Measurements from ENCODE around the gene PDE10A. TPM values are rescaled to one million over a fixed set of nuclear protein-coding genes. Genes with fewer than 3 reads are reported as not detected.
"Not testable (repeated sequence)": the region's sequence is repeated elsewhere in the genome, so short reads cannot be mapped to it uniquely, and the experiment has no call there.

The PDE10A gene
- total and polyA plus RNA-seq, 2 donors, result 1.8 to 26.6 TPM

- Histone ChIP-seq H3K36me3 (ENCODE audit: insufficient read depth) (no peaks in the 10 kb centered on the region), H3K4me3 (ENCODE audit: low read depth, low read length) (no peak overlapping the region), H3K4me1 (ENCODE audit: insufficient read depth) (no peaks in the 10 kb centered on the region), H3K27ac (ENCODE audit: low read depth) (no peak overlapping the region)
- DNase-seq (ENCODE audit: extremely low spot score), result no peak
- 98% methylated on average over 2 of the region's 2 CpGs for WGBS
Measured at GRCh38 chr6:165638530-165638929, 24.5 kb downstream of the PDE10A start.

DNA sequence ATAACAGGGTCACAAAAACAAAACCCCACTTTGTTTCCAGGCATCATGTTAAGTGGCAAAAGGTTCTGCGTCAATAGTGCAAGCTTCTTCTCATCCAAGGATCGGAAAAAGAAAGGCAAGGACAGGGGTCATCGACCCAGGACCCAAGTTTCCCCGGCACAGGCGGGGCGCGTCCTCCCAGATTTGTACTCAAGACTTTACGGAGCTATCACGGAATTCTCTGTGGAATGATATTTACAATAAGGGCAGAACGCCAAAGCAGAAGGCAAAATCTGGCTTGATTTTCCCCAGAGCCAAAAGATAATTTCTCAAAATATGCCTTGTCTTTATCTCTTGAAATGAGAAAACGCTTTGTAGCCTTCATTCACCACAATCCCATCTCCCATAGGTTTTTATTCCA is 25.5 kb downstream of the PDE10A start:
- Histone ChIP-seq H3K4me1 (ENCODE audit: insufficient read depth) (no peaks in the 10 kb centered on the region), H3K27ac (ENCODE audit: low read depth) (no peak overlapping the region), H3K4me3 (ENCODE audit: low read depth, low read length) (no peak overlapping the region), H3K36me3 (ENCODE audit: insufficient read depth) (no peaks in the 10 kb centered on the region)
- DNase-seq (ENCODE audit: extremely low spot score), result no peak
- WGBS, result 24% methylated on average over 11 of the region's 11 CpGs

DNA sequence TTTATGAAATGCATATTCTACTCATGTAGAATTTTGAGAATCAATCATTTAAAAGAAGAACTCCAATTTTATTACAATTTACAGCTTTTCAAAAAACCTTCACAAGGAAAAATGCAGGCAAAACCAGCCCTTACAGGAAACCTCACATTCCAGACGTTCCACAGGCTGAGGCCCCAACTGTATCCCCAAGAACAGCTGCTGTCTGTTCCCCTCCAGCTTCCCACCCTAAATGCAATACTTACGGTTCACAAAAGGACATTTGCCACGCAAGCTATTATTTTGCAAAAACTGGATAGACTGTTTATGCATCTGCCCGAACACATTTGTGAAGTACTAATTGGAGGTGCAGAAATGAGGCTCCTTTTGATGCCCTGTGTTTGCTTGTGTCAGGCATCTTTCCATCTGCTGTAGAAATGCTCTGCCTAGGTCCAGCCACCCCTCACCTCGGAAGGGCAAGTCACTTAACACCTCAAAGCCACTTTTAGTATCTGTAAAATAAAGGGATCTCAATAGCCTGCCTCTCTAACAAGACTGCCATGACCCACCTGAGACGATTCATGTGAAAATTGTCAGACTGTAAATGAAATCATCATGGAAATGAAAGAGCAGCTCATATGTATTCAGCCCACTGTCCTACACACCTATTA is 26.5 kb downstream of the PDE10A start:
- DNase-seq (ENCODE audit: extremely low spot score), result no peak
- H3K27ac ChIP-seq (ENCODE audit: low read depth), result no peak overlapping the region
- 56% methylated on average over 6 of the region's 6 CpGs for WGBS
- H3K4me3 ChIP-seq (ENCODE audit: low read depth, low read length), result no peak overlapping the region
- H3K4me1 ChIP-seq (ENCODE audit: insufficient read depth), result no peaks in the 10 kb centered on the region
- no peaks in the 10 kb centered on the region for H3K36me3 ChIP-seq (ENCODE audit: insufficient read depth)

DNA sequence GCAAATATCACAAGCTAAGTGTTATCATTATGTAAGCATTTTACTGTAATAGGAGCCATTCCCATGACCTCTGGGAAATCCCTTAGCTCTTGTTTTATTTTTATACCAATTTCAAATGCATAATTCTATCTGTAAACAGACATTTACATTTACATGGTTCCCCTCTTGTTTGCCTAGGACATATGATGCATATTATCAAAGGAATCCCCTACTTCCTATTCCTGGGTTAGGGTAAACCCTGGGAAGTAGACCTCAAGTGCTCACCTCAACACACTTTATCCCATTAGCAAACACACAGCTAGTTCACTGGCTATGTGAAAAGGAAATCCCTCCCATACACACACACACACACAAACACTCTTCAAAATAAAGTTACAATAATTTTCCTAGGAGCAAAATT is 27.1 kb downstream of the PDE10A start:
- no peaks in the 10 kb centered on the region for H3K36me3 ChIP-seq (ENCODE audit: insufficient read depth)
- no peak overlapping the region for H3K4me3 ChIP-seq (ENCODE audit: low read depth, low read length)
- H3K4me1 ChIP-seq (ENCODE audit: insufficient read depth), result no peaks in the 10 kb centered on the region
- H3K27ac ChIP-seq (ENCODE audit: low read depth), result no peak overlapping the region
- DNase-seq (ENCODE audit: extremely low spot score), result no peak

DNA sequence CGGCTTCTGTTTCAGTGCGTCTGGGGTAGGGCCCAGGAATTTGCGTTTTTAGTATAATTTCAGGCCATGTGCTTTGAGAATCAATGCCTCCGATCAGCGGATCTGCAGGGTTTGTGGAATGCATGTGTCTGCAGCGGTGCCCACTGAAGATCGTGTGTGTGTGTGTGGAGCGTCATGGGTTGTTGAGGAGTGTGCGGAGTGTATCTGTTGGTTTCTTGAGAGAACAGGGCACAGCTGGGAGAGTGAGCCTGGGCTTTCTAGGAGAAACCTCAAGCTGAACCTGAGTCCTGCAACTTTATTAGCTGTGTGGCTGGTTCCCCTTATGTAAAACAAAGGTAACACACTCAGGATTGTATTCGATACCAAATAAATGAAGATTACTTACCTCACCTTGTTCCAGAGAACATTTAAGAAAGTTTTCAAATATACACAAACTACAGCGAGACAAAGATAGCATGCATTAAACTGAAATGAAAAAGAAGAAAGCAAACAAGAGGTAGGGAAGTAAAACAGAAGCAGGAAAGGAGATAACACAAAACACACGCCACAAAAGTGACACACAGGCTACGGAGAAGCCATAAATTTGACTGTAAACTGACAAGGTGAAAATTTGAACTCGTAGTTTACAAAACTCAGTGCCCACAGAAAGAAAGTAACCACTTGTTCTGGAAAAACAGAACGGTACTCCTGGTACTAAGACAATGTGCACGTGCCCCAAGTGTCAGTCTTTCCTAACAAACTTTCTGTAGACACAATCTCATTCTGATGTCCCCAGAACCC is 28.8 kb downstream of the PDE10A start:
- Histone ChIP-seq H3K4me1 (ENCODE audit: insufficient read depth) (no peaks in the 10 kb centered on the region), H3K27ac (ENCODE audit: low read depth) (no peak overlapping the region), H3K36me3 (ENCODE audit: insufficient read depth) (no peaks in the 10 kb centered on the region), H3K4me3 (ENCODE audit: low read depth, low read length) (no peak overlapping the region)
- WGBS, result 70% methylated on average over 16 of the region's 16 CpGs
- DNase-seq (ENCODE audit: extremely low spot score), result no peak

DNA sequence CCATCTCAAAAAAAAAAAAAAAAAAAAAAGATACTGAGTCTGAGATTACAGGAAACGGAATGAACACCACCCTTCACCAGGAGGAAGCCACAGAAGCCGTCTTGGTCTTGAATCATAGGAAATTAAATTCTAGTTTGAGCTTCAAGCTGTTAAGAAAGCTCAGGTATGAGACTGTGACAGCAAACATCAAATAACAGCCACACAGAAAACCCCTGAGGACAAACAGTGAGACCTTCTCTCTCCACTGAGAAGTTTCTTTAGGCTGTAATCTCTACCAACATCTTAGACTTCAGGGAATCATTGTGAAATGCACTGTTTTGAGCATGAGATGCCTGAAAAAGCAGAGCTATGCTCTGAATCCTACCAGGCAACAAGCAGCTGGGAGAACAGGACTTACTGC is 30.8 kb downstream of the PDE10A start:
- Histone ChIP-seq H3K27ac (ENCODE audit: low read depth) (no peak overlapping the region), H3K4me3 (ENCODE audit: low read depth, low read length) (no peak overlapping the region), H3K4me1 (ENCODE audit: insufficient read depth) (no peaks in the 10 kb centered on the region), H3K36me3 (ENCODE audit: insufficient read depth) (no peaks in the 10 kb centered on the region)
- 56% methylated on average over 2 of the region's 2 CpGs for WGBS
- no peak for DNase-seq (ENCODE audit: extremely low spot score)

DNA sequence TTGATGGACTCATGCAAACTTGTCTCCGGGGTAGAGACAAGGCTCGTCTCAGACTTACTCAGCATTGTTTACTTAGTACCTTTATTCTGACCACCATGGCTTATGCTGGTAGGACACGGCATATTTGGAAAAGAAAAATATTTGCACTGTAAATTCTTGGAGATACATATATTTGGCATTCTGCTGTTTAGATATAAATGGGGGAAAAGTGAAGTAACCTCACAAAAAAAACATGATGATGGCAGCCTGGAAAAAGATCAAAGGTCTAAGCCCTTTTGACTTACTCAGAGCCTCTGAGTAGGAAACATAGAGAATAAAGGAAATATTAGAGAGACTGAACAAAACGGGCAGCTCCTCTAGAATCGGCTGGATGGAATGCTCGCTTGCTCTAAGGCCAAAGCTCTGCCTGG is 32.5 kb downstream of the PDE10A start:
- Histone ChIP-seq H3K4me3 (ENCODE audit: low read depth, low read length) (no peak overlapping the region), H3K36me3 (ENCODE audit: insufficient read depth) (no peaks in the 10 kb centered on the region), H3K4me1 (ENCODE audit: insufficient read depth) (no peaks in the 10 kb centered on the region), H3K27ac (ENCODE audit: low read depth) (no peak overlapping the region)
- no peak for DNase-seq (ENCODE audit: extremely low spot score)
- WGBS, result 42% methylated on average over 6 of the region's 6 CpGs

- 88% methylated on average over 4 of the region's 4 CpGs for WGBS
Measured at GRCh38 chr6:165628955-165629354, 34.1 kb downstream of the PDE10A start.

GRCh38 chr6:165627366-165627765 is 35.7 kb downstream of the PDE10A start:
- H3K4me3 ChIP-seq (ENCODE audit: low read depth, low read length), result no peak overlapping the region
- WGBS, result 78% methylated on average over 4 of the region's 4 CpGs
- no peak for DNase-seq (ENCODE audit: extremely low spot score)
- H3K27ac ChIP-seq (ENCODE audit: low read depth), result no peak overlapping the region
- no peaks in the 10 kb centered on the region for H3K4me1 ChIP-seq (ENCODE audit: insufficient read depth)
- no peaks in the 10 kb centered on the region for H3K36me3 ChIP-seq (ENCODE audit: insufficient read depth)

More at GRCh38 chr6:165628955-165629354, 34.1 kb downstream of the PDE10A start:
- Histone ChIP-seq H3K27ac (ENCODE audit: low read depth) (no peak overlapping the region), H3K36me3 (ENCODE audit: insufficient read depth) (no peaks in the 10 kb centered on the region), H3K4me3 (ENCODE audit: low read depth, low read length) (no peak overlapping the region), H3K4me1 (ENCODE audit: insufficient read depth) (no peaks in the 10 kb centered on the region)
- no peak for DNase-seq (ENCODE audit: extremely low spot score)

GRCh38 chr6:165626711-165627110 is 36.3 kb downstream of the PDE10A start:
- H3K4me3 ChIP-seq (ENCODE audit: low read depth, low read length), result no peak overlapping the region
- no peaks in the 10 kb centered on the region for H3K4me1 ChIP-seq (ENCODE audit: insufficient read depth)
- H3K36me3 ChIP-seq (ENCODE audit: insufficient read depth), result no peaks in the 10 kb centered on the region
- no peak overlapping the region for H3K27ac ChIP-seq (ENCODE audit: low read depth)
- WGBS, result 72% methylated on average over 6 of the region's 6 CpGs
- DNase-seq (ENCODE audit: extremely low spot score), result no peak

- 94% methylated on average over 6 of the region's 6 CpGs for WGBS
- H3K27ac ChIP-seq (ENCODE audit: low read depth), result no peak overlapping the region
- no peaks in the 10 kb centered on the region for H3K4me1 ChIP-seq (ENCODE audit: insufficient read depth)
- H3K4me3 ChIP-seq (ENCODE audit: low read depth, low read length), result no peak overlapping the region
- no peaks in the 10 kb centered on the region for H3K36me3 ChIP-seq (ENCODE audit: insufficient read depth)
- DNase-seq (ENCODE audit: extremely low spot score), result no peak
Measured at GRCh38 chr6:165624871-165625639, 38.0 kb downstream of the PDE10A start.

DNA sequence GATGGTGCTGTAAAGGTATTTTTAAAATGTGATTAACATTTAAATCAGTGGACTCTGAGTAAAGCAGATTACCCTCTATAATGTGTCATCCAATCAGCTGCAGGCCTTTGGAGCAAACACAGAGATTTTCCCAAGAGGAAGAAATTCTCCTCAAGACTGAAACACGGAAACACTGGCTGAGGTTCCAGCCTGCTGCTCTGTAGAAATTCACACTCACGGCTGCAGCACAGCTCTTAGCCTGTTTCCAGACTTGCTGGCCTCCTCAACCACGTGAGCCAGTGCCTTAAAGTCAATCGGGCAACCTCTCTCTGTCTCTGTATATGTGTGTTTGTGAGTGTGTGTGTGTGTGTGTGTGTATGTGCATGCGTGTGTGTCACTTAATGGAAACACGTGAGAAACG is 41.1 kb downstream of the PDE10A start:
- 83% methylated on average over 7 of the region's 7 CpGs for WGBS
- no peak overlapping the region for H3K27ac ChIP-seq (ENCODE audit: low read depth)
- no peaks in the 10 kb centered on the region for H3K36me3 ChIP-seq (ENCODE audit: insufficient read depth)
- no peak for DNase-seq (ENCODE audit: extremely low spot score)
- H3K4me1 ChIP-seq (ENCODE audit: insufficient read depth), result no peaks in the 10 kb centered on the region
- no peak overlapping the region for H3K4me3 ChIP-seq (ENCODE audit: low read depth, low read length)

DNA sequence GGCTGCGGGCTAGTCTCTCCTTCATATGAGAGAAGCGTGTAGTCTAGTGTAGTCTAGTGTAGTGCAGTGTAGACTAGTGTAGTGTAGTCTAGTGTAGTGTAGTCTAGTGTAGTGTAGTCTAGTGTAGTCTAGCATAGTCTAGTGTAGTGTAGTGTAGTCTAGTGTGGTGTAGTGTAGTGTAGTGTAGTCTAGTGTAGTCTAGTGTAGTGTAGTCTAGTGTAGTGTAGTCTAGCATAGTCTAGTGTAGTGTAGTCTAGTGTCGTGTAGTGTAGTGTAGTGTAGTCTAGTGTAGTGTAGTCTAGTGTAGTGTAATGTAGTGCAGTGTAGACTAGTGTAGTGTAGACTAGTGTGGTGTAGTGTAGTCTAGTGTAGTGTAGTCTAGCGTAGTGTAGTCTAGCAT is 44.1 kb downstream of the PDE10A start:
- not testable (repeated sequence) for H3K27ac ChIP-seq (ENCODE audit: low read depth); H3K36me3 ChIP-seq (ENCODE audit: insufficient read depth); DNase-seq (ENCODE audit: extremely low spot score); H3K4me1 ChIP-seq (ENCODE audit: insufficient read depth); H3K4me3 ChIP-seq (ENCODE audit: low read depth, low read length)
- WGBS, result 97% methylated on average over 4 of the region's 4 CpGs

GRCh38 chr6:165618241-165618640 is 44.8 kb downstream of the PDE10A start:
- DNase-seq (ENCODE audit: extremely low spot score), result no peak
- no peaks in the 10 kb centered on the region for H3K4me1 ChIP-seq (ENCODE audit: insufficient read depth)
- no peak overlapping the region for H3K4me3 ChIP-seq (ENCODE audit: low read depth, low read length)
- no peaks in the 10 kb centered on the region for H3K36me3 ChIP-seq (ENCODE audit: insufficient read depth)
- WGBS, result 91% methylated on average over 4 of the region's 4 CpGs
- no peak overlapping the region for H3K27ac ChIP-seq (ENCODE audit: low read depth)

Data from urinary bladder (tissue), 4 donors.